ENCODE data around the gene MYOM3. TPM values are rescaled to one million over a fixed set of nuclear protein-coding genes. Genes with fewer than 3 reads are reported as not detected.
"Not testable (repeated sequence)": the region's sequence is repeated elsewhere in the genome, so short reads cannot be mapped to it uniquely, and the experiment has no call there.

MYOM3 gene
- total and polyA plus RNA-seq, 9 donors = 255 to 555 (median 371) TPM

DNA sequence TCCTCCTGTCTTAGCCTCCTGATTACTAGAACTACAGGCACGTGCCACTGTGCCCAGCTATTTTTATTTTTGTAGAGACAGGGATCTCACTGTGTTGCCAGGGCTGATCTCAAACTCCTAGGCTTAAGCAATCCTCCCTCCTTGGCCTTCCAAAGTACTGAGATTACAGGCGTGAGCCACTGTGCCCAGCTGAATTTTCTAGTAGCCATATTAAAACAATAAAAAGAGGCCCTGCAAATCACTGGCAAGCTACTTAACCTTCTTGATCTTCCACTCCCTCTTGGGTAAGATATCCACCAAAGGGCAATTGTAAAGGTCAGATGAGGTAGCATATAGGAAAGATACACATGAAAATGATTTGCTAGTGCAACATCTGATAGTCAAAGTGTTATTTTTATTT is 66.2 kb downstream of the MYOM3 start:
- H3K27me3 ChIP-seq (ENCODE audit: control insufficient read depth, insufficient read depth, low read length) = no peaks in the 10 kb centered on the region
- H3K27ac ChIP-seq (ENCODE audit: low read length) = no peak overlapping the region
- no peak overlapping the region for H3K4me3 ChIP-seq (ENCODE audit: low read length)
- no peaks in the 10 kb centered on the region for H3K36me3 ChIP-seq (ENCODE audit: control insufficient read depth, insufficient read depth, low read length)
- peaks cover 12% of the 10 kb centered on the region for H3K4me1 ChIP-seq (ENCODE audit: control insufficient read depth, insufficient read depth, low read length)
- no CpG with 5 or more reads among the region's 2 CpGs for WGBS (ENCODE audit: insufficient coverage)
- no peaks in the 10 kb centered on the region for H3K9me3 ChIP-seq (replicated peaks; ENCODE audit: control insufficient read depth, low read depth, low read length)
- no peak for DNase-seq

DNA sequence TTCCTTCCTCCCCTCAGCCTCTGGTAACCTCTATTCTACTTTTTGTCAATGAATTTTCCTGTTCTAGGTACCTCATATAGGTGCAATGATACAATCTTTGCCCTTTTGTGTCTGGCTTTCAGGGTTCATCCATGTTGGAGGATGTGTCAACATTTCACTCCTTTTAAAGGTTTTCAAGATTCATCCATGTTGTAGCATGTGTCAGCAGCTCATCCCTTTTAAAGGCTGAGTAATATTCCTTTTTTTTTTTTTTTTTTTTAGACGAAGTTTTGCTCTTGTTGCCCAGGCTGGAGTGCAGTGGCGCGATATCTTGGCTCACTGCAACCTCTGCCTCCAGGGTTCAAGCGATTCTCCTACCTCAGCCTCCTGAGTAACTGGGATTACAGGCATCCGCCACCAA is 67.3 kb downstream of the MYOM3 start:
- H3K4me1 ChIP-seq (ENCODE audit: control insufficient read depth, insufficient read depth, low read length) = peaks cover 12% of the 10 kb centered on the region
- not testable (repeated sequence) for H3K9me3 ChIP-seq (replicated peaks; ENCODE audit: control insufficient read depth, low read depth, low read length); DNase-seq; H3K36me3 ChIP-seq (ENCODE audit: control insufficient read depth, insufficient read depth, low read length); H3K27me3 ChIP-seq (ENCODE audit: control insufficient read depth, insufficient read depth, low read length); H3K4me3 ChIP-seq (ENCODE audit: low read length); H3K27ac ChIP-seq (ENCODE audit: low read length)
- WGBS (ENCODE audit: insufficient coverage) = 95% methylated on average over 3 of the region's 5 CpGs

GRCh38 chr1:24043345-24044032 is 68.4 kb downstream of the MYOM3 start:
- WGBS (ENCODE audit: insufficient coverage) = 40% methylated on average over 1 of the region's 1 CpG
- peaks cover 12% of the 10 kb centered on the region for H3K4me1 ChIP-seq (ENCODE audit: control insufficient read depth, insufficient read depth, low read length)

DNA sequence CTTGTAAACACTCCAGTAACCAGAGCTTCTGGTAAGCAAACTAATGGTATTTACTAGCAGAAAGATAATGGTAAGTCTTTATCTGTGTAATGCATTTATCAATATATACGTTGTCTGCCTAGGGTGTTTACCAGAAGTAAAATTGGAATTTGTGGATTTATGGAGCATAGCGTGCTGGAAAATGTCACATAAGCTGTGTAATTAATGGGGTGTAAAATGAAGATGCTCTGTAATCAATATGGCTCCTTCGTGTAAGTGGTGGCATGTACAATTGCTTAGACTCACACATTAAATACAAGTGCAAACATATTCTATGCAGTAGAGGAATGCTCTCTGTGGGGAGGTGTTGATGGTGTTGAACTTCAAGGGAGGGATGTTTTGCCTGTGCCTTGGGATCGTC is 69.6 kb downstream of the MYOM3 start:
- peaks cover 12% of the 10 kb centered on the region for H3K4me1 ChIP-seq (ENCODE audit: control insufficient read depth, insufficient read depth, low read length)
- no peaks in the 10 kb centered on the region for H3K27me3 ChIP-seq (ENCODE audit: control insufficient read depth, insufficient read depth, low read length)
- 17% methylated on average over 1 of the region's 4 CpGs for whole genome bisulfite sequencing (ENCODE audit: insufficient coverage)

More at GRCh38 chr1:24043345-24044032, 68.4 kb downstream of the MYOM3 start:
- Histone ChIP-seq H3K9me3 (replicated peaks; ENCODE audit: control insufficient read depth, low read depth, low read length) (no peaks in the 10 kb centered on the region), H3K36me3 (ENCODE audit: control insufficient read depth, insufficient read depth, low read length) (no peaks in the 10 kb centered on the region), H3K4me3 (ENCODE audit: low read length) (no peak overlapping the region), H3K27me3 (ENCODE audit: control insufficient read depth, insufficient read depth, low read length) (no peaks in the 10 kb centered on the region), H3K27ac (ENCODE audit: low read length) (no peak overlapping the region)
- DNase-seq = no peak

GRCh38 chr1:24036088-24036487 is 75.8 kb downstream of the MYOM3 start:
- DNase-seq = no peak
- Histone ChIP-seq H3K4me1 (ENCODE audit: control insufficient read depth, insufficient read depth, low read length) (no peaks in the 10 kb centered on the region), H3K27ac (ENCODE audit: low read length) (no peak overlapping the region), H3K27me3 (ENCODE audit: control insufficient read depth, insufficient read depth, low read length) (no peaks in the 10 kb centered on the region), H3K4me3 (ENCODE audit: low read length) (no peak overlapping the region), H3K9me3 (replicated peaks; ENCODE audit: control insufficient read depth, low read depth, low read length) (no peaks in the 10 kb centered on the region), H3K36me3 (ENCODE audit: control insufficient read depth, insufficient read depth, low read length) (no peaks in the 10 kb centered on the region)
- 40% methylated on average over 1 of the region's 5 CpGs for WGBS (ENCODE audit: insufficient coverage)

More for the DNA sequence above, 69.6 kb downstream of the MYOM3 start:
- H3K36me3 ChIP-seq (ENCODE audit: control insufficient read depth, insufficient read depth, low read length) = no peaks in the 10 kb centered on the region
- H3K4me3 ChIP-seq (ENCODE audit: low read length) = no peak overlapping the region
- H3K9me3 ChIP-seq (replicated peaks; ENCODE audit: control insufficient read depth, low read depth, low read length) = no peaks in the 10 kb centered on the region
- DNase-seq = no peak
- no peak overlapping the region for H3K27ac ChIP-seq (ENCODE audit: low read length)

DNA sequence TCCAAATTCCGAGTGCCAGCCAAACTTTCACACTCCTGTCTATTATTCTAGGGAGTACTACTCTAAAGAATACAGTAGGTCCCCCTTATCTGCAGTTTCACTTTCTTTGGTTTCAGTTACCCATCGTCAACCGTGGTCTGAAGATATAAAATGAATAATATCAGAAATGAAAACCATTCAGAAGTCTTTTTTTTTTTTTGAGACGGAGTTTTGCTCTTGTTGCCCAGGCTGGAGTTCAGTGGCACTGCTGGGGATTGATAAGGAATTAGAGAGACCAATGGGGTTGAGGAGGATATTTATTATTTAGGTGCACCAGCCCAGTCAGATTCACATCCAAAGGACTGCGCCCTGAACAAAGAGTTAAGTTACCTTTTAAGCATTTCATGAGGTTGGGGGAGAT is 79.0 kb downstream of the MYOM3 start:
- no peaks in the 10 kb centered on the region for H3K36me3 ChIP-seq (ENCODE audit: control insufficient read depth, insufficient read depth, low read length)
- H3K9me3 ChIP-seq (replicated peaks; ENCODE audit: control insufficient read depth, low read depth, low read length) = no peaks in the 10 kb centered on the region
- H3K4me1 ChIP-seq (ENCODE audit: control insufficient read depth, insufficient read depth, low read length) = no peaks in the 10 kb centered on the region
- no peak for DNase-seq
- no peak overlapping the region for H3K4me3 ChIP-seq (ENCODE audit: low read length)
- H3K27me3 ChIP-seq (ENCODE audit: control insufficient read depth, insufficient read depth, low read length) = no peaks in the 10 kb centered on the region
- no peak overlapping the region for H3K27ac ChIP-seq (ENCODE audit: low read length)
- no CpG with 5 or more reads among the region's 5 CpGs for WGBS (ENCODE audit: insufficient coverage)

GRCh38 chr1:24030976-24031516 is 80.9 kb downstream of the MYOM3 start:
- not testable (repeated sequence) for H3K27ac ChIP-seq (ENCODE audit: low read length); DNase-seq
- no CpG with 5 or more reads among the region's 7 CpGs for WGBS (ENCODE audit: insufficient coverage)

GRCh38 chr1:24027838-24028468 is 84.0 kb downstream of the MYOM3 start:
- Histone ChIP-seq H3K4me3 (ENCODE audit: low read length) (no peak overlapping the region), H3K27me3 (ENCODE audit: control insufficient read depth, insufficient read depth, low read length) (no peaks in the 10 kb centered on the region), H3K27ac (ENCODE audit: low read length) (no peak overlapping the region), H3K9me3 (replicated peaks; ENCODE audit: control insufficient read depth, low read depth, low read length) (no peaks in the 10 kb centered on the region), H3K36me3 (ENCODE audit: control insufficient read depth, insufficient read depth, low read length) (no peaks in the 10 kb centered on the region), H3K4me1 (ENCODE audit: control insufficient read depth, insufficient read depth, low read length) (no peaks in the 10 kb centered on the region)
- WGBS (ENCODE audit: insufficient coverage) = no CpG with 5 or more reads among the region's 4 CpGs
- peak; percentile 86 for DNase-seq

More at GRCh38 chr1:24030976-24031516, 80.9 kb downstream of the MYOM3 start:
- not testable (repeated sequence) for H3K27me3 ChIP-seq (ENCODE audit: control insufficient read depth, insufficient read depth, low read length); H3K4me1 ChIP-seq (ENCODE audit: control insufficient read depth, insufficient read depth, low read length); H3K4me3 ChIP-seq (ENCODE audit: low read length); H3K9me3 ChIP-seq (replicated peaks; ENCODE audit: control insufficient read depth, low read depth, low read length); H3K36me3 ChIP-seq (ENCODE audit: control insufficient read depth, insufficient read depth, low read length)

DNA sequence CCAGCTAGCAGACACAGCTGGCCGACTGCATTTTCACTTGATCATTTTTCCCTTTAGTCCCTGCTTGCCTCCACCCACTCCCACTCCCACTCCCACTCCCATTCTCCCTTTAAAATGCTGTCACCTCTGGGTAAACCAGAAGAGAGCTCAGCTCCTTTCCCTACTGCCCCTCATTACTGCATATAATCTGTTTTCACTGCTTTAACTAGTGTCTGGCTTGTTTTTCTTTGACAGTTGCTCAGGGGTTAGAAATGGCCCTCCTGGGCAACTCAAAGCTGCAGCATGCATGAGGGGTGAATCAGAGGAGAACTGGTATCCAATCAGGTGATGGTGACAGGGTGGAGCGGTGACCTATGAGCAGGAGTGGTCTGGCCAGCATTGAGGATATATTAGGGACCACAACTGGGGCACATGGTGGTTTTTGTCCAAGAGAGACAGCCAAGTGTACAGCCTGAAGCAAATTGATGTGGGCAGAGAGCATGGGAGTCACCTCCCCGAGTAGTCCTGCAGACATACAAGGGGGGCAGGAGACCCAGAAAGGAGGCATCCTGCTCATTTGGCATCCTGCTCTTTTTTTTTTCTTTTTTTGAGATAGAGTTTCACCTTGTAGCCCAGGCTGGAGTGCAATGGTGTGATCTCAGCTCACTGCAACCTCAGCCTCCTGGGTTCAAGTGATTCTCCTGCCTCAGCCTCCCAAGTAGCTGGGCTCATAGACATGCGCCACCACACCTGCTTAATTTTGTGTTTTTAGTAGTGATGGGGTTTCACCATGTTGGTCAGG is 89.2 kb downstream of the MYOM3 start:
- no peaks in the 10 kb centered on the region for H3K9me3 ChIP-seq (replicated peaks; ENCODE audit: control insufficient read depth, low read depth, low read length)
- DNase-seq = no peak

More for the DNA sequence above, 89.2 kb downstream of the MYOM3 start:
- no peak overlapping the region for H3K27ac ChIP-seq (ENCODE audit: low read length)
- no peak overlapping the region for H3K4me3 ChIP-seq (ENCODE audit: low read length)
- H3K36me3 ChIP-seq (ENCODE audit: control insufficient read depth, insufficient read depth, low read length) = no peaks in the 10 kb centered on the region
- H3K27me3 ChIP-seq (ENCODE audit: control insufficient read depth, insufficient read depth, low read length) = no peaks in the 10 kb centered on the region
- H3K4me1 ChIP-seq (ENCODE audit: control insufficient read depth, insufficient read depth, low read length) = peaks cover 20% of the 10 kb centered on the region
- WGBS (ENCODE audit: insufficient coverage) = 64% methylated on average over 3 of the region's 4 CpGs
